Right lobe of liver (tissue), 4 donors: Measurements from ENCODE around the gene RGSL1.

Experiments used
- POLR2A ChIP-seq: fragments of 450-650 bp; IDR thresholded peaks from one replicate; pipeline ENCODE4 v1.6.1; 2017; ENCODE audit warnings: antibody characterized with exemption, mild to moderate bottlenecking
- TF ChIP-seq, protein P1 (sequence below), 4 donors: fragments of 200-600 bp in 3 of 4; fragments of 450-650 bp in 1 of 4; IDR thresholded peaks; one replicate each; pipeline versions ENCODE4 v1.5.1 to v1.8.0; 2016 to 2022; ENCODE audit warnings: antibody characterized with exemption in 4 of 4, mild to moderate bottlenecking in 2 of 4
- donor health status: DM: no; HTN: no; CAD: no.
- donor health status: DM: no; HTN: no; CAD: no.
- donor health status: DM: no; HTN: yes; CAD: no.

DNA sequence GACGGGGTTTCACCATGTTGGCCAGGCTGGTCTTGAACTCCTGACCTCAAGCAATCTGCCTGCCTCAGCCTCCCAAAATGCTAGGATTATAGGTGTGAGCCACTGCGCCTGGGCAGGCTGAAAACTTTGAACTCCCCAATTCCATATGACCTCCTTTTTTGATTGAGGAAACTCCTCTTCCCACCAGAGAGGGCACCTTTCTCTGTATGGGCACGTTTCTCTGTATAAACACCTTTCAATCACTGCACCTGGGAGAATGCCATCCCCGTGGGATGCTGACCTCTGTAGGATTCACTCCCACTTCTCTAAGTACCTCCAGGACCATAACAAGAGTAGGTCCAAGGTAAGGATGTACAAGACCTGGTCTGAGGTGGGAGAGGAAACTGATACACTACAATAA lies 39.8 kb upstream of the RGSL1 start:
- TF ChIP-seq, protein P1, sequence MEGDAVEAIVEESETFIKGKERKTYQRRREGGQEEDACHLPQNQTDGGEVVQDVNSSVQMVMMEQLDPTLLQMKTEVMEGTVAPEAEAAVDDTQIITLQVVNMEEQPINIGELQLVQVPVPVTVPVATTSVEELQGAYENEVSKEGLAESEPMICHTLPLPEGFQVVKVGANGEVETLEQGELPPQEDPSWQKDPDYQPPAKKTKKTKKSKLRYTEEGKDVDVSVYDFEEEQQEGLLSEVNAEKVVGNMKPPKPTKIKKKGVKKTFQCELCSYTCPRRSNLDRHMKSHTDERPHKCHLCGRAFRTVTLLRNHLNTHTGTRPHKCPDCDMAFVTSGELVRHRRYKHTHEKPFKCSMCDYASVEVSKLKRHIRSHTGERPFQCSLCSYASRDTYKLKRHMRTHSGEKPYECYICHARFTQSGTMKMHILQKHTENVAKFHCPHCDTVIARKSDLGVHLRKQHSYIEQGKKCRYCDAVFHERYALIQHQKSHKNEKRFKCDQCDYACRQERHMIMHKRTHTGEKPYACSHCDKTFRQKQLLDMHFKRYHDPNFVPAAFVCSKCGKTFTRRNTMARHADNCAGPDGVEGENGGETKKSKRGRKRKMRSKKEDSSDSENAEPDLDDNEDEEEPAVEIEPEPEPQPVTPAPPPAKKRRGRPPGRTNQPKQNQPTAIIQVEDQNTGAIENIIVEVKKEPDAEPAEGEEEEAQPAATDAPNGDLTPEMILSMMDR (IDR thresholded peaks at IDR 0.05), result no peak
- TF ChIP-seq POLR2A, result no peak
